Neural progenitor cell (in vitro differentiated cells): ENCODE measurements around the gene MMEL1.

Source experiments
- CTCF ChIP-seq: fragments of 200-600 bp; sonication (generic); IDR thresholded peaks from 2 replicates; pipeline ENCODE4 v1.5.1; 2017; ENCODE audit warnings: antibody characterized with exemption, mild to moderate bottlenecking
- EZH2 ChIP-seq: fragments of 200-600 bp; sonication (generic); IDR thresholded peaks from 2 replicates; pipeline ENCODE4 v1.6.1; 2017; ENCODE audit warnings: antibody characterized with exemption, mild to moderate bottlenecking, moderate library complexity
- EZH2phosphoT487 ChIP-seq: fragments of 200-600 bp; sonication (generic); IDR thresholded peaks from 2 replicates; pipeline ENCODE4 v1.6.1; 2017; ENCODE audit warnings: antibody characterized with exemption

GRCh38 chr1:2630498-2631135 lies 2.2 kb downstream of the MMEL1 start:
- TF ChIP-seq CTCF, result no peak
- no peak for TF ChIP-seq EZH2phosphoT487
- no peak for TF ChIP-seq EZH2
